WI38 (cell line): ENCODE measurements around the gene TSTD1.
"Not testable (repeated sequence)": the region's sequence is repeated elsewhere in the genome, so short reads cannot be mapped to it uniquely, and the experiment has no call there.

ENCODE experiments used
- H3K4me3 ChIP-seq: 2 replicates; pipeline ENCODE4 v1.5.1; 2011; ENCODE audit warnings: low read depth, mild to moderate bottlenecking, control low read depth, low read length
- TF ChIP-seq, protein P1 (sequence below): IDR thresholded peaks from 2 replicates; pipeline ENCODE4 v1.5.1; 2012; ENCODE audit warnings: low read depth, mild to moderate bottlenecking, control low read depth, low read length

Gene TSTD1

GRCh38 chr1:161018631-161018930, 20.2 kb downstream of the TSTD1 start:
- no peak overlapping the region for H3K4me3 ChIP-seq
- TF ChIP-seq, protein P1, sequence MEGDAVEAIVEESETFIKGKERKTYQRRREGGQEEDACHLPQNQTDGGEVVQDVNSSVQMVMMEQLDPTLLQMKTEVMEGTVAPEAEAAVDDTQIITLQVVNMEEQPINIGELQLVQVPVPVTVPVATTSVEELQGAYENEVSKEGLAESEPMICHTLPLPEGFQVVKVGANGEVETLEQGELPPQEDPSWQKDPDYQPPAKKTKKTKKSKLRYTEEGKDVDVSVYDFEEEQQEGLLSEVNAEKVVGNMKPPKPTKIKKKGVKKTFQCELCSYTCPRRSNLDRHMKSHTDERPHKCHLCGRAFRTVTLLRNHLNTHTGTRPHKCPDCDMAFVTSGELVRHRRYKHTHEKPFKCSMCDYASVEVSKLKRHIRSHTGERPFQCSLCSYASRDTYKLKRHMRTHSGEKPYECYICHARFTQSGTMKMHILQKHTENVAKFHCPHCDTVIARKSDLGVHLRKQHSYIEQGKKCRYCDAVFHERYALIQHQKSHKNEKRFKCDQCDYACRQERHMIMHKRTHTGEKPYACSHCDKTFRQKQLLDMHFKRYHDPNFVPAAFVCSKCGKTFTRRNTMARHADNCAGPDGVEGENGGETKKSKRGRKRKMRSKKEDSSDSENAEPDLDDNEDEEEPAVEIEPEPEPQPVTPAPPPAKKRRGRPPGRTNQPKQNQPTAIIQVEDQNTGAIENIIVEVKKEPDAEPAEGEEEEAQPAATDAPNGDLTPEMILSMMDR, result no peak

- no peak overlapping the region for H3K4me3 ChIP-seq
- TF ChIP-seq, protein P1, result no peak
These were observed 20.8 kb downstream of the TSTD1 start for GRCh38 chr1:161017756-161018630.

DNA sequence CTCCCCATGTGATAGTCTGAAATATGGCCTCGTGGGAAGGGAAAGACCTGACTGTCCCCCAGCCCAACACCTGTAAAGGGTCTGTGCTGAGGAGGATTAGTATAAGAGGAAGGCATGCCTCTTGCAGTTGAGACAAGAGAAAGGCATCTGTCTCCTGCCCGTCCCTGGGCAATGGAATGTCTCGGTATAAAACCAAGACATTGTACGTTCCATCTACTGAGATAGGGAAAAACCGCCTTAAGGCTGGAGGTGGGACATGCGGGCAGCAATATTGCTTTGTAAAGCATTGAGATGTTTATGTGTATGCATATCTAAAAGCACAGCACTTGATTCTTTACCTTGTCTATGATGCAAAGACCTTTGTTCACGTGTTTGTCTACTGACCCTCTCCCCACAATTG, 21.6 kb downstream of the TSTD1 start:
- H3K4me3 ChIP-seq, result not testable (repeated sequence)

DNA sequence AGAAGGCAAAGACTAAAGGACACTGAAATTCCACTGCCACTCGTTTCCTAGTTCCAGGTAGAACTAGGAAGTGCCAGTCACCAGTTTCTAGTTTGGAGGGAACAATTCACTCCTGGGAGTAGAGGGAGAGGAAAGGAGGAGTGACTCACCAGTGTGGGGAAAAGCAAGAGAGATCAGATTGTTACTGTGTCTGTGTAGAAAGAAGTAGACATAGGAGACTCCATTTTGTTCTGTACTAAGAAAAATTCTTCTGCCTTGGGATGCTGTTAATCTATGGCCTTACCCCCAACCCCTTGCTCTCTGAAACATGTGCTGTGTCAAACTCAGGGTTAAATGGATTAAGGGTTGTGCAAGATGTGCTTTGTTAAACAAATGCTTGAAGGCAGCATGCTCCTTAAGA, 22.1 kb downstream of the TSTD1 start:
- not testable (repeated sequence) for H3K4me3 ChIP-seq

- H3K4me3 ChIP-seq, result no peak overlapping the region
These were observed 25.1 kb downstream of the TSTD1 start for GRCh38 chr1:161013488-161014230.

DNA sequence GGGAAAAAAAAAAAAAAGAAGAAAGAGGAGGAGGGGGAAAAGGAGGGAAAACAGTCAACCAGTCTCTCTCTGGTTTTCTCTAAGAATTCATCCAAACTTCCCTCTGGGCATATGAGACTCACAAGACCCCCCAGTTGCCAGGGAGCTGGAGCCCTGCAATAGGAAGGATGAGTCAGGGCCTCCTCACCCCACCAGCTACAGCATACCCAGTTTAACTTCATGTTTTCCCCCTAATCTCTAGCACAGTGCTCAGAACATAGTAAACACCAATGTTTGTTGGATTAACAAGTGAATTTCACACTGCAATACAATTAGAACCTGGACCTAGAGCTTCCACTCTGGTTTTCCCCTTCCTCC, 25.7 kb downstream of the TSTD1 start:
- TF ChIP-seq, protein P1, result no peak
- H3K4me3 ChIP-seq, result no peak overlapping the region

More at GRCh38 chr1:161013488-161014230, 25.1 kb downstream of the TSTD1 start:
- TF ChIP-seq, protein P1, result no peak

DNA sequence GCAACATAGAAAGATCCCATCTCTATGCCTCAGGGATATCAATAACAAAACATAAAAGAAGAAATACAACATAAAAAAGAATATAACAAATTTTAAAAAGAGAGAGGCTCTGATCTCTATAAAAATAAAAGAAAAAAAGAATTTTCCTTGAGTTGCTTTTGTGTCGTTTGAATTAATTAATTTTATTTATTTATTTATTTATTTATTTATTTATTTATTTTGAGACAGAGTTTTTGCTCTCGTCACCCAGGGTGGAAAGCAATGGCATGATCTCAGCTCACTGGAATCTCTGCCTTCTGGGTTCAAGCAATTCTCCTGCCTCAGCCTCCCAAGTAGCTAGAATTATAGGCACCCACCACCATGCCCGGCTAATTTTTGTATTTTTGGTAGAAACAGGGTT, 26.3 kb downstream of the TSTD1 start:
- no peak overlapping the region for H3K4me3 ChIP-seq
- TF ChIP-seq, protein P1, result no peak

- H3K4me3 ChIP-seq, result no peak overlapping the region
- TF ChIP-seq, protein P1, result no peak
These were observed 29.1 kb downstream of the TSTD1 start for GRCh38 chr1:161009602-161010211.
